Panc1 (cell line): Measurements from ENCODE around the gene TBC1D22A. TPM values are rescaled to one million over a fixed set of nuclear protein-coding genes. Genes with fewer than 3 reads are reported as not detected.

Source experiments
- ATAC-seq: fragments of 200-7000 bp; cut with Tn5 transposase; 2 replicates; pipeline ENCODE4 v1.9.1; 2020; ENCODE audit warnings: mild to moderate bottlenecking, moderate library complexity
- BruUV-seq: library from RNA; stranded (reverse); fragments of 400-500 nt; replicated peaks from 2 replicates; lab custom pipeline; 2021; lab: Mats Ljungman, UMichigan
- CTCF ChIA-PET: fragments of 300-600 bp; sonication (Branson Sonifier 250); formaldehyde crosslinking; loops from one replicate; lab custom pipeline; 2022; ENCODE audit warnings: antibody characterized with exemption; lab: Charles Lee
- POLR2A ChIA-PET: fragments of 300-600 bp; sonication (Branson Sonifier 250); formaldehyde crosslinking; loops from one replicate; lab custom pipeline; 2022; ENCODE audit warnings: antibody characterized with exemption; lab: Charles Lee
- DNase-seq: peaks from one replicate; pipeline ENCODE4 v3.0.0-alpha.2; 2010; ENCODE audit warnings: low read depth, low spot score
- H3K27ac ChIP-seq: 2 replicates; pipeline ENCODE4 v1.5.1; 2011; ENCODE audit warnings: mild to moderate bottlenecking, low read length, inconsistent platforms
- H3K27me3 ChIP-seq: fragments of 200-500 bp; sonication (Bioruptor generic); 2 replicates; pipeline ENCODE4 v1.6.0; 2014; ENCODE audit warnings: low read length, inconsistent platforms; ENCODE audit not compliant: control insufficient read depth, insufficient read depth
- H3K36me3 ChIP-seq: fragments of 200-500 bp; sonication (Bioruptor generic); 2 replicates; pipeline ENCODE4 v1.5.1; 2014; ENCODE audit warnings: inconsistent platforms, mild to moderate bottlenecking, low read length, moderate library complexity; ENCODE audit not compliant: control insufficient read depth, insufficient read depth
- H3K4me1 ChIP-seq: 2 replicates; pipeline ENCODE4 v1.5.1; 2011; ENCODE audit warnings: inconsistent platforms, mild to moderate bottlenecking, low read length, moderate library complexity; ENCODE audit not compliant: control insufficient read depth, insufficient read depth
- H3K4me3 ChIP-seq, 2 experiments: 2 replicates each; pipeline ENCODE4 v1.5.1; 2011 to 2012; ENCODE audit warnings: low read depth in 2 of 2, low read length in 2 of 2, mild to moderate bottlenecking in 2 of 2, inconsistent platforms in 1 of 2, moderate library complexity in 1 of 2
- H3K9me3 ChIP-seq: fragments of 200-500 bp; sonication (Bioruptor generic); 2 replicates; pipeline ENCODE4 v1.5.1; 2014; ENCODE audit warnings: low read depth, mild to moderate bottlenecking, inconsistent platforms, low read length, moderate library complexity; ENCODE audit not compliant: control insufficient read depth, insufficient read depth
- POLR2AphosphoS5 ChIP-seq: IDR thresholded peaks from 2 replicates; pipeline ENCODE4 v1.6.1; 2012; ENCODE audit warnings: mild to moderate bottlenecking, low read depth, low read length, moderate library complexity
- REST ChIP-seq, 2 experiments: IDR thresholded peaks; 2 replicates each; pipeline ENCODE4 v1.6.1; 2011 to 2012; ENCODE audit warnings: low read depth in 2 of 2, control low read depth in 1 of 2, low read length in 1 of 2, mild to moderate bottlenecking in 1 of 2, moderate library complexity in 1 of 2; ENCODE audit not compliant: insufficient read depth in 1 of 2
- SIN3A ChIP-seq: IDR thresholded peaks from 2 replicates; pipeline ENCODE4 v1.6.1; 2012; ENCODE audit warnings: low read depth, mild to moderate bottlenecking, low read length, moderate library complexity, borderline replicate concordance; ENCODE audit not compliant: insufficient read depth
- TCF7L2 ChIP-seq: IDR thresholded peaks from 2 replicates; pipeline ENCODE4 v1.6.1; 2011; ENCODE audit warnings: mild to moderate bottlenecking, low read depth, low read length, inconsistent platforms
- in situ Hi-C: cut with HindIII; loops from 2 replicates; pipeline ENCODE4 v1.10.0; 2016; ENCODE audit warnings: low sequenced_read_pairs, low pct_unique_long_range_greater_than_20kb
- intact Hi-C: fragments of 100-400 bp; cut with micrococcal nuclease; formaldehyde crosslinking; loops from one replicate; pipeline ENCODE4 v1.10.0; 2022; ENCODE audit not compliant: unreplicated experiment
- total RNA-seq: library from RNA; stranded (reverse); gene quantifications from one replicate; pipeline ENCODE4 v1.2.1, GENCODE V29; 2021; ENCODE audit not compliant: unreplicated experiment
- TF ChIP-seq, protein P1 (sequence below): fragments of 450-650 bp; IDR thresholded peaks from 2 replicates; pipeline ENCODE4 v1.5.1; 2017; ENCODE audit warnings: mild to moderate bottlenecking

The TBC1D22A gene
- total RNA-seq, 1 experiment from 2014 or later, result 28.7 TPM

GRCh38 chr22:47098121-47098520, 335.7 kb downstream of the TBC1D22A start:
- ATAC-seq (no peak), DNase-seq (no peak)
- no peaks in the 10 kb centered on the region for H3K9me3 ChIP-seq
- in situ Hi-C loops (no loop called here), intact Hi-C loops (no loop called here)
- TF ChIP-seq, protein P1, sequence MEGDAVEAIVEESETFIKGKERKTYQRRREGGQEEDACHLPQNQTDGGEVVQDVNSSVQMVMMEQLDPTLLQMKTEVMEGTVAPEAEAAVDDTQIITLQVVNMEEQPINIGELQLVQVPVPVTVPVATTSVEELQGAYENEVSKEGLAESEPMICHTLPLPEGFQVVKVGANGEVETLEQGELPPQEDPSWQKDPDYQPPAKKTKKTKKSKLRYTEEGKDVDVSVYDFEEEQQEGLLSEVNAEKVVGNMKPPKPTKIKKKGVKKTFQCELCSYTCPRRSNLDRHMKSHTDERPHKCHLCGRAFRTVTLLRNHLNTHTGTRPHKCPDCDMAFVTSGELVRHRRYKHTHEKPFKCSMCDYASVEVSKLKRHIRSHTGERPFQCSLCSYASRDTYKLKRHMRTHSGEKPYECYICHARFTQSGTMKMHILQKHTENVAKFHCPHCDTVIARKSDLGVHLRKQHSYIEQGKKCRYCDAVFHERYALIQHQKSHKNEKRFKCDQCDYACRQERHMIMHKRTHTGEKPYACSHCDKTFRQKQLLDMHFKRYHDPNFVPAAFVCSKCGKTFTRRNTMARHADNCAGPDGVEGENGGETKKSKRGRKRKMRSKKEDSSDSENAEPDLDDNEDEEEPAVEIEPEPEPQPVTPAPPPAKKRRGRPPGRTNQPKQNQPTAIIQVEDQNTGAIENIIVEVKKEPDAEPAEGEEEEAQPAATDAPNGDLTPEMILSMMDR, result no peak
- TF ChIP-seq SIN3A (no peak), REST (IDR thresholded peaks at IDR 0.05; ENCODE audit: insufficient read depth in 1 of 2, low read depth in 2 of 2, low read length in 1 of 2) (no peak), POLR2AphosphoS5 (no peak), TCF7L2 (no peak)
- ChIA-PET POLR2A (no interaction called here), CTCF (no interaction called here)
- no peak overlapping the region for H3K4me3 ChIP-seq
- H3K4me1 ChIP-seq, result no peaks in the 10 kb centered on the region
- no peaks in the 10 kb centered on the region for H3K27me3 ChIP-seq
- no peaks in the 10 kb centered on the region for H3K36me3 ChIP-seq
- BruUV-seq, result no TSS peak
- no peak overlapping the region for H3K27ac ChIP-seq

GRCh38 chr22:47098554-47098953, 336.1 kb downstream of the TBC1D22A start:
- ATAC-seq (no peak), DNase-seq (no peak)
- TF ChIP-seq TCF7L2 (no peak), SIN3A (no peak), REST (IDR thresholded peaks at IDR 0.05; ENCODE audit: insufficient read depth in 1 of 2, low read depth in 2 of 2, low read length in 1 of 2) (no peak), POLR2AphosphoS5 (no peak)
- TF ChIP-seq, protein P1, result no peak
- BruUV-seq, result no TSS peak
- H3K27ac ChIP-seq, result no peak overlapping the region
- H3K36me3 ChIP-seq, result no peaks in the 10 kb centered on the region
- no peaks in the 10 kb centered on the region for H3K27me3 ChIP-seq
- in situ Hi-C loops, result no loop called here
- H3K4me3 ChIP-seq, result no peak overlapping the region
- POLR2A ChIA-PET, result no interaction called here
- no peaks in the 10 kb centered on the region for H3K9me3 ChIP-seq
- CTCF ChIA-PET, result no interaction called here
- no peaks in the 10 kb centered on the region for H3K4me1 ChIP-seq
- intact Hi-C loops, result no loop called here
